H1 (cell line): ENCODE data around the gene SLC9A7. TPM values are rescaled to one million over a fixed set of nuclear protein-coding genes. Genes with fewer than 3 reads are reported as not detected.

ENCODE experiments used
- CTCF ChIA-PET: fragments of 300-600 bp; sonication (Branson Sonifier 250); formaldehyde crosslinking; loops from one replicate; lab custom pipeline; 2021; ENCODE audit not compliant: partially characterized antibody; lab: Charles Lee
- POLR2A ChIA-PET: fragments of 300-600 bp; sonication (Branson Sonifier 250); formaldehyde crosslinking; loops from one replicate; lab custom pipeline; 2021; ENCODE audit warnings: inconsistent platforms; ENCODE audit not compliant: partially characterized antibody; lab: Charles Lee
- DNase-seq, 2 experiments: peaks; one replicate each; pipeline versions ENCODE4 v3.0.0 to v3.0.0-alpha.2; 2010 to 2022; ENCODE audit warnings: low spot score in 2 of 2, low read depth in 1 of 2, mixed read lengths in 1 of 2
- FAIRE-seq: peaks from 2 replicates; lab custom pipeline; 2011; peaks lifted over from hg19 to GRCh38; lab: Jason Lieb, UNC
- H2AFZ ChIP-seq: 2 replicates; pipeline ENCODE4 v1.8.1; 2012; ENCODE audit warnings: low read length, inconsistent platforms
- H2AK5ac ChIP-seq: 2 replicates; pipeline ENCODE4 v1.6.1; 2013; ENCODE audit warnings: low read depth, low read length
- H2BK120ac ChIP-seq: replicated peaks from 2 replicates; pipeline ENCODE3; 2013; ENCODE audit warnings: low read depth, low read length, inconsistent platforms
- H2BK12ac ChIP-seq: 2 replicates; pipeline ENCODE4 v1.6.1; 2013; ENCODE audit warnings: low read depth, low read length
- H2BK15ac ChIP-seq: 2 replicates; pipeline ENCODE4 v1.6.1; 2013; ENCODE audit warnings: low read length
- H2BK20ac ChIP-seq: 2 replicates; pipeline ENCODE4 v1.6.1; 2013; ENCODE audit warnings: low read length
- H2BK5ac ChIP-seq: 2 replicates; pipeline ENCODE4 v1.6.1; 2013; ENCODE audit warnings: low read depth, low read length
- H3K14ac ChIP-seq: 2 replicates; pipeline ENCODE4 v1.6.1; 2013; ENCODE audit warnings: inconsistent platforms; ENCODE audit not compliant: insufficient read length
- H3K18ac ChIP-seq: 2 replicates; pipeline ENCODE4 v1.6.1; 2013; ENCODE audit warnings: low read length; ENCODE audit errors: extremely low read depth
- H3K23ac ChIP-seq: 2 replicates; pipeline ENCODE4 v1.6.1; 2013; ENCODE audit warnings: inconsistent platforms; ENCODE audit not compliant: insufficient read length
- H3K23me2 ChIP-seq: 2 replicates; pipeline ENCODE4 v1.6.1; 2013; ENCODE audit warnings: low read depth, low read length
- H3K27ac ChIP-seq: 2 replicates; pipeline ENCODE4 v1.6.1; 2011; ENCODE audit warnings: low read depth, low read length, inconsistent platforms
- H3K27me3 ChIP-seq, 4 experiments: replicated peaks in 1 of 4; 1 replicate in 1 of 4; 2 replicates in 3 of 4; pipeline versions ENCODE4 v1.6.1 to v1.8.1; 2011 to 2013; ENCODE audit warnings: low read length in 3 of 4, mild to moderate bottlenecking in 3 of 4, inconsistent platforms in 2 of 4, mixed read lengths in 2 of 4, moderate library complexity in 1 of 4; ENCODE audit not compliant: control insufficient read depth in 3 of 4, insufficient read depth in 3 of 4; ENCODE audit errors: extremely low read depth in 1 of 4
- H3K36me3 ChIP-seq, 4 experiments: 2 replicates each; pipeline versions ENCODE4 v1.6.1 to v1.8.1; 2011 to 2013; ENCODE audit warnings: mild to moderate bottlenecking in 4 of 4, low read length in 3 of 4, moderate library complexity in 2 of 4, control low read depth in 1 of 4, inconsistent platforms in 1 of 4; ENCODE audit not compliant: insufficient read depth in 4 of 4, control insufficient read depth in 2 of 4
- H3K4ac ChIP-seq: replicated peaks from 2 replicates; pipeline ENCODE3; 2013; ENCODE audit warnings: low read length, low read depth, mixed read lengths, inconsistent platforms; ENCODE audit not compliant: insufficient read length
- H3K4me1 ChIP-seq, 4 experiments: replicated peaks in 1 of 4; 1 replicate in 1 of 4; 2 replicates in 3 of 4; pipeline versions ENCODE4 v1.6.1 to v1.8.1; 2011 to 2013; ENCODE audit warnings: low read length in 3 of 4, inconsistent platforms in 2 of 4, mixed read lengths in 1 of 4; ENCODE audit not compliant: insufficient read depth in 4 of 4, control insufficient read depth in 3 of 4
- H3K4me2 ChIP-seq, 2 experiments: 2 replicates each; pipeline versions ENCODE4 v1.6.1 to v1.8.1; 2011 to 2013; ENCODE audit warnings: low read depth in 2 of 2, low read length in 2 of 2, control low read depth in 1 of 2, inconsistent platforms in 1 of 2, mild to moderate bottlenecking in 1 of 2; ENCODE audit not compliant: insufficient read depth in 1 of 2
- H3K4me3 ChIP-seq, 4 experiments: fragments of 200-600, 300-600 bp in 1 of 4; sonication (generic), shearing (Covaris generic), sonication (Bioruptor Twin) in 1 of 4; 2 replicates each; pipeline versions ENCODE4 v1.5.1 to v1.8.1; 2011 to 2016; ENCODE audit warnings: low read length in 4 of 4, low read depth in 3 of 4, control low read depth in 2 of 4, inconsistent platforms in 2 of 4, mild to moderate bottlenecking in 2 of 4, mixed read lengths in 1 of 4, moderate library complexity in 1 of 4; ENCODE audit not compliant: insufficient read depth in 2 of 4; ENCODE audit errors: extremely low read depth in 1 of 4
- H3K56ac ChIP-seq: replicated peaks from 2 replicates; pipeline ENCODE3; 2013; ENCODE audit warnings: low read depth, mild to moderate bottlenecking, mixed read lengths, low read length, inconsistent platforms; ENCODE audit not compliant: insufficient read length
- H3K79me1 ChIP-seq: 2 replicates; pipeline ENCODE4 v1.6.1; 2013; ENCODE audit warnings: low read depth, low read length, control low read depth
- H3K79me2 ChIP-seq, 2 experiments: 2 replicates each; pipeline versions ENCODE4 v1.6.1 to v1.8.1; 2012 to 2013; ENCODE audit warnings: low read length in 2 of 2, mild to moderate bottlenecking in 2 of 2, inconsistent platforms in 1 of 2; ENCODE audit not compliant: insufficient read depth in 2 of 2, control insufficient read depth in 1 of 2
- H3K9ac ChIP-seq, 4 experiments: replicated peaks in 1 of 4; 1 replicate in 1 of 4; 2 replicates in 3 of 4; pipeline versions ENCODE4 v1.6.1 to v1.8.1; 2011 to 2013; ENCODE audit warnings: low read depth in 3 of 4, low read length in 3 of 4, control low read depth in 2 of 4, mild to moderate bottlenecking in 2 of 4, moderate library complexity in 2 of 4, inconsistent platforms in 1 of 4; ENCODE audit errors: extremely low read depth in 1 of 4
- H3K9me3 ChIP-seq, 2 experiments: 2 replicates each; pipeline versions ENCODE4 v1.6.1 to v1.8.1; 2012 to 2013; ENCODE audit warnings: mild to moderate bottlenecking in 2 of 2, moderate library complexity in 2 of 2, control low read depth in 1 of 2, inconsistent platforms in 1 of 2, low read depth in 1 of 2, low read length in 1 of 2, mixed read lengths in 1 of 2; ENCODE audit not compliant: insufficient read depth in 2 of 2
- H4K20me1 ChIP-seq, 2 experiments: replicated peaks in 1 of 2; 2 replicates each; pipeline versions ENCODE3 to v1.8.1; 2011 to 2013; ENCODE audit warnings: inconsistent platforms in 2 of 2, low read length in 2 of 2, mild to moderate bottlenecking in 1 of 2; ENCODE audit not compliant: insufficient read depth in 2 of 2, control insufficient read depth in 1 of 2
- H4K5ac ChIP-seq: 2 replicates; pipeline ENCODE4 v1.6.1; 2013; ENCODE audit warnings: low read length, low read depth, mixed read lengths, inconsistent platforms; ENCODE audit not compliant: insufficient read length
- H4K8ac ChIP-seq: 2 replicates; pipeline ENCODE4 v1.8.0; 2013; ENCODE audit warnings: mild to moderate bottlenecking, moderate library complexity, low read length, inconsistent platforms; ENCODE audit not compliant: insufficient read depth; ENCODE audit errors: extremely low read depth
- H4K91ac ChIP-seq: replicated peaks from 2 replicates; pipeline ENCODE3; 2013; ENCODE audit warnings: low read length, mixed read lengths, inconsistent platforms; ENCODE audit not compliant: insufficient read length
- CTCF ChIP-seq, 3 experiments: IDR thresholded peaks; 1 replicate in 2 of 3; 2 replicates in 1 of 3; pipeline versions ENCODE4 v1.5.1 to v1.6.1; 2011; ENCODE audit warnings: low read length in 3 of 3, mild to moderate bottlenecking in 3 of 3, inconsistent platforms in 2 of 3, low read depth in 1 of 3, moderate library complexity in 1 of 3; ENCODE audit not compliant: insufficient read depth in 1 of 3; ENCODE audit errors: control extremely low read depth in 1 of 3
- MAFK ChIP-seq: IDR thresholded peaks from 2 replicates; pipeline ENCODE4 v1.6.1; 2012; ENCODE audit warnings: low read depth, mild to moderate bottlenecking, improper control_type of control experiment, low read length
- polyA plus RNA-seq, 7 experiments: library from polyadenylated mRNA; depleted of rRNA in 3 of 7; stranded (reverse) in 5 of 7; unstranded in 2 of 7; fragments of >200 nt in 5 of 7; fragments of 200-250 nt in 2 of 7; gene quantifications; 1 replicate in 5 of 7; 2 replicates in 1 of 7; 4 replicates in 1 of 7; pipeline versions ENCODE4 v1.2.1 to v1.2.3, GENCODE V29; 2011 to 2013; ENCODE audit warnings: missing spikeins in 2 of 7, mixed read lengths in 2 of 7
- total RNA-seq: library from RNA; stranded (reverse); fragmentation: NEBNext Ultra II Directional; extraction: Animal tissue kit (Norgen Biotek cat#: 25700); gene quantifications from 2 replicates; pipeline ENCODE4 v1.2.1, GENCODE V29; 2021

SLC9A7 gene
- total and polyA plus RNA-seq, 2 of the 8 experiments (the other 6 are each of a cell fraction or from before 2014, with no cell fraction given) = 6.7 to 17.2 TPM

GRCh38 chrX:46683048-46683447 is 75.9 kb downstream of the SLC9A7 start:
- no peak for FAIRE-seq

More at GRCh38 chrX:46683048-46683447, 75.9 kb downstream of the SLC9A7 start:
- Histone ChIP-seq H3K4me1 (no peaks in the 10 kb centered on the region), H2AK5ac (no peak overlapping the region), H3K36me3 (peaks cover 0 to 3% (median 0%) of the 10 kb centered on the region in 4 experiments; a peak in 2 of 8 replicates), H4K91ac (no peak overlapping the region), H2BK5ac (no peak overlapping the region), H3K4me3 (no peak overlapping the region), H2BK20ac (no peak overlapping the region), H3K79me2 (no peaks in the 10 kb centered on the region), H3K27me3 (no peaks in the 10 kb centered on the region), H4K8ac (no peak overlapping the region), H3K4me2 (no peak overlapping the region), H2AFZ (no peak overlapping the region), H3K9me3 (no peaks in the 10 kb centered on the region), H3K23ac (no peak overlapping the region), H3K79me1 (no peaks in the 10 kb centered on the region), H2BK15ac (no peak overlapping the region), H4K5ac (no peak overlapping the region), H2BK120ac (no peak overlapping the region), H4K20me1 (no peaks in the 10 kb centered on the region), H3K18ac (no peak overlapping the region), H3K27ac (no peak overlapping the region), H2BK12ac (no peak overlapping the region), H3K56ac (no peak overlapping the region), H3K14ac (no peak overlapping the region), H3K9ac (no peak overlapping the region), H3K4ac (no peak overlapping the region), H3K23me2 (no peaks in the 10 kb centered on the region)
- ChIA-PET CTCF (interaction anchor here (0.6 to 2.0 kb wide), 3 partner anchors 8 to 33 kb away, joined by 3 to 9 read pairs (median 3); no protein-coding TSS in a partner anchor), POLR2A (no interaction called here)
- DNase-seq = no peak
- no peak for TF ChIP-seq MAFK
- peak in 1 of 3 experiments; percentile 5; a peak in 1 of 4 replicates for TF ChIP-seq CTCF (IDR thresholded peaks at IDR 0.05; ENCODE audit: control extremely low read depth in 1 of 3, insufficient read depth in 1 of 3, low read depth in 1 of 3, low read length in 3 of 3)
